IMR-90 (cell line): ENCODE results near the gene NUP93.

Experiments
- BHLHE40 ChIP-seq: fragments of 150-350 bp; IDR thresholded peaks from 2 replicates; pipeline ENCODE4 v1.6.1; 2016; ENCODE audit warnings: mild to moderate bottlenecking, low read depth, low read length
- CTCF ChIP-seq: conservative IDR thresholded peaks from 2 replicates; pipeline ENCODE4 v1.5.1; 2012; ENCODE audit warnings: mild to moderate bottlenecking, low read depth, low read length, improper control_type of control experiment
- MAFK ChIP-seq: IDR thresholded peaks from 2 replicates; pipeline ENCODE4 v1.6.1; 2012; ENCODE audit warnings: low read depth, low read length, improper control_type of control experiment
- MXI1 ChIP-seq: IDR thresholded peaks from 2 replicates; pipeline ENCODE4 v1.6.1; 2012; ENCODE audit warnings: low read depth, mild to moderate bottlenecking, low read length, moderate library complexity, borderline replicate concordance
- POLR2A ChIP-seq: IDR thresholded peaks from 2 replicates; pipeline ENCODE4 v1.6.1; 2012; ENCODE audit warnings: mild to moderate bottlenecking, low read depth, low read length
- RFX5 ChIP-seq: IDR thresholded peaks from 2 replicates; pipeline ENCODE4 v1.8.0; 2012; ENCODE audit warnings: low read depth, mild to moderate bottlenecking, low read length, moderate library complexity
- SMC3 ChIP-seq: fragments of 150-350 bp; IDR thresholded peaks from 2 replicates; pipeline ENCODE4 v1.6.1; 2016; ENCODE audit warnings: low read depth, mild to moderate bottlenecking, antibody characterized with exemption, low read length, moderate library complexity

GRCh38 chr16:56711862-56712261 lies 18.1 kb upstream of the NUP93 start:
- TF ChIP-seq POLR2A (no peak), CTCF (no peak), SMC3 (no peak), RFX5 (no peak), MAFK (no peak), MXI1 (no peak), BHLHE40 (no peak)
